OCI-LY7 (cell line): ENCODE results near the gene TMEM18. TPM values are rescaled to one million over a fixed set of nuclear protein-coding genes. Genes with fewer than 3 reads are reported as not detected.

Source experiments
- BruUV-seq: library from RNA; stranded (reverse); fragments of 400-500 nt; replicated peaks from 2 replicates; lab custom pipeline; 2021; lab: Mats Ljungman, UMichigan
- CTCF ChIA-PET: fragments of 300-600 bp; sonication (Branson Sonifier 250); formaldehyde crosslinking; loops from one replicate; lab custom pipeline; 2022; ENCODE audit warnings: antibody characterized with exemption; ENCODE audit not compliant: unreplicated experiment; lab: Charles Lee
- POLR2A ChIA-PET: fragments of 300-600 bp; sonication (Branson Sonifier 250); formaldehyde crosslinking; loops from one replicate; lab custom pipeline; 2022; ENCODE audit warnings: antibody characterized with exemption; lab: Charles Lee
- DNase-seq: peaks from one replicate; pipeline ENCODE4 v3.0.0-alpha.2; 2015; ENCODE audit warnings: low spot score
- H2AFZ ChIP-seq: fragments of 200-600 bp; sonication (generic), shearing (Covaris generic); 2 replicates; pipeline ENCODE4 v1.6.1; 2014; ENCODE audit warnings: mild to moderate bottlenecking, antibody characterized with exemption, low read length, moderate library complexity
- H3K27ac ChIP-seq: fragments of 200-600 bp; sonication (generic); 2 replicates; pipeline ENCODE4 v1.5.1; 2014; ENCODE audit warnings: mixed run types, low read depth, mild to moderate bottlenecking, moderate library complexity, low read length, inconsistent platforms; ENCODE audit not compliant: poor library complexity, severe bottlenecking
- H3K36me3 ChIP-seq: fragments of 200-600 bp; sonication (generic); 2 replicates; pipeline ENCODE4 v1.6.1; 2014; ENCODE audit warnings: mild to moderate bottlenecking, antibody characterized with exemption, low read length, moderate library complexity, mixed read lengths; ENCODE audit not compliant: insufficient read depth
- H3K4me1 ChIP-seq: fragments of 200-600 bp; sonication (generic); 2 replicates; pipeline ENCODE4 v1.5.1; 2014; ENCODE audit warnings: mild to moderate bottlenecking, low read length; ENCODE audit not compliant: insufficient read depth, poor library complexity, severe bottlenecking
- H3K4me2 ChIP-seq: fragments of 200-600 bp; sonication (generic); 2 replicates; pipeline ENCODE4 v1.6.1; 2014; ENCODE audit warnings: mild to moderate bottlenecking, low read length
- H3K4me3 ChIP-seq: fragments of 200-600 bp; sonication (generic); 2 replicates; pipeline ENCODE4 v1.5.1; 2014; ENCODE audit warnings: mild to moderate bottlenecking, low read depth, low read length; ENCODE audit not compliant: poor library complexity, severe bottlenecking
- H3K79me2 ChIP-seq: fragments of 200-600 bp; sonication (generic); 2 replicates; pipeline ENCODE4 v1.6.1; 2016; ENCODE audit warnings: low read depth, mild to moderate bottlenecking, low read length, moderate library complexity, mixed read lengths; ENCODE audit not compliant: insufficient read depth
- H3K9me2 ChIP-seq: fragments of 200-600 bp; sonication (generic); 2 replicates; pipeline ENCODE4 v1.6.1; 2016; ENCODE audit warnings: mild to moderate bottlenecking, low read length, mixed read lengths; ENCODE audit not compliant: insufficient read depth
- H3K9me3 ChIP-seq: fragments of 200-600 bp; sonication (generic); 2 replicates; pipeline ENCODE4 v1.6.1; 2014; ENCODE audit warnings: mild to moderate bottlenecking, mixed run types, low read length, mixed read lengths
- H4K20me1 ChIP-seq: fragments of 200-600 bp; sonication (generic); 2 replicates; pipeline ENCODE4 v1.6.1; 2014; ENCODE audit warnings: mild to moderate bottlenecking, antibody characterized with exemption, low read length, moderate library complexity, mixed read lengths; ENCODE audit not compliant: insufficient read depth
- EZH2phosphoT487 ChIP-seq: fragments of 200-600 bp; sonication (generic); IDR thresholded peaks from 2 replicates; pipeline ENCODE4 v1.6.1; 2018; ENCODE audit warnings: low read depth, borderline replicate concordance, mild to moderate bottlenecking, mixed run types, antibody characterized with exemption, low read length, moderate library complexity, mixed read lengths
- intact Hi-C: fragments of 100-400 bp; cut with micrococcal nuclease; formaldehyde crosslinking; loops from one replicate; pipeline ENCODE4 v1.10.0; 2022; ENCODE audit not compliant: unreplicated experiment
- total RNA-seq, 2 experiments: library from RNA; depleted of rRNA in 1 of 2; stranded (reverse); fragments of >200 nt in 1 of 2; shearing (Covaris generic) in 1 of 2; gene quantifications; 2 replicates each; pipeline ENCODE4 v1.2.3, GENCODE V29; 2014 to 2022
- TF ChIP-seq, protein P1 (sequence below): fragments of 200-600 bp; sonication (generic); conservative IDR thresholded peaks from 2 replicates; pipeline ENCODE4 v1.5.1; 2014; ENCODE audit warnings: mild to moderate bottlenecking, antibody characterized with exemption, low read length, moderate library complexity, mixed read lengths

TMEM18 gene
- total RNA-seq, 2 experiments from 2014 or later: 18.2 to 31.1 TPM

GRCh38 chr2:682226-682625 lies 5.0 kb upstream of the TMEM18 start:
- H3K79me2 ChIP-seq: peaks cover 8% of the 10 kb centered on the region; the same call in 1 of the 2 replicates
- ChIA-PET POLR2A (no interaction called here), CTCF (no interaction called here)

GRCh38 chr2:681312-681711 lies 4.1 kb upstream of the TMEM18 start:
- peaks cover 24% of the 10 kb centered on the region; the same call in 1 of the 2 replicates for H3K9me3 ChIP-seq
- H3K4me3 ChIP-seq: no peak overlapping the region
- H3K36me3 ChIP-seq: 0 out of 2 replicates have a peak, but pooled peaks cover 4% of the 10 kb centered on the region
- BruUV-seq: no TSS peak
- ChIA-PET POLR2A (no interaction called here), CTCF (no interaction called here)
- no peak overlapping the region for H3K4me2 ChIP-seq
- TF ChIP-seq, protein P1, sequence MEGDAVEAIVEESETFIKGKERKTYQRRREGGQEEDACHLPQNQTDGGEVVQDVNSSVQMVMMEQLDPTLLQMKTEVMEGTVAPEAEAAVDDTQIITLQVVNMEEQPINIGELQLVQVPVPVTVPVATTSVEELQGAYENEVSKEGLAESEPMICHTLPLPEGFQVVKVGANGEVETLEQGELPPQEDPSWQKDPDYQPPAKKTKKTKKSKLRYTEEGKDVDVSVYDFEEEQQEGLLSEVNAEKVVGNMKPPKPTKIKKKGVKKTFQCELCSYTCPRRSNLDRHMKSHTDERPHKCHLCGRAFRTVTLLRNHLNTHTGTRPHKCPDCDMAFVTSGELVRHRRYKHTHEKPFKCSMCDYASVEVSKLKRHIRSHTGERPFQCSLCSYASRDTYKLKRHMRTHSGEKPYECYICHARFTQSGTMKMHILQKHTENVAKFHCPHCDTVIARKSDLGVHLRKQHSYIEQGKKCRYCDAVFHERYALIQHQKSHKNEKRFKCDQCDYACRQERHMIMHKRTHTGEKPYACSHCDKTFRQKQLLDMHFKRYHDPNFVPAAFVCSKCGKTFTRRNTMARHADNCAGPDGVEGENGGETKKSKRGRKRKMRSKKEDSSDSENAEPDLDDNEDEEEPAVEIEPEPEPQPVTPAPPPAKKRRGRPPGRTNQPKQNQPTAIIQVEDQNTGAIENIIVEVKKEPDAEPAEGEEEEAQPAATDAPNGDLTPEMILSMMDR: no peak
- no peak for TF ChIP-seq EZH2phosphoT487
- intact Hi-C loops: no loop called here
- H4K20me1 ChIP-seq: no peaks in the 10 kb centered on the region
- H3K9me2 ChIP-seq: no peaks in the 10 kb centered on the region
- no peak overlapping the region for H3K27ac ChIP-seq
- no peak overlapping the region for H2AFZ ChIP-seq
- peaks cover 12% of the 10 kb centered on the region for H3K4me1 ChIP-seq
- H3K79me2 ChIP-seq: peaks cover 9% of the 10 kb centered on the region; the same call in 1 of the 2 replicates
- DNase-seq: no peak

More at GRCh38 chr2:682226-682625, 5.0 kb upstream of the TMEM18 start:
- intact Hi-C loops: no loop called here
- 0 out of 2 replicates have a peak, but pooled peaks cover 4% of the 10 kb centered on the region for H3K36me3 ChIP-seq
- H4K20me1 ChIP-seq: no peaks in the 10 kb centered on the region
- peaks cover 12% of the 10 kb centered on the region for H3K4me1 ChIP-seq
- no peaks in the 10 kb centered on the region for H3K9me2 ChIP-seq
- no peak overlapping the region for H3K4me3 ChIP-seq
- H3K27ac ChIP-seq: no peak overlapping the region
- TF ChIP-seq, protein P1: no peak
- no peak for TF ChIP-seq EZH2phosphoT487
- H3K9me3 ChIP-seq: peaks cover 33% of the 10 kb centered on the region; the same call in 1 of the 2 replicates
- H2AFZ ChIP-seq: no peak overlapping the region
- BruUV-seq: no TSS peak
- DNase-seq: no peak
- H3K4me2 ChIP-seq: no peak overlapping the region

GRCh38 chr2:680496-680895 lies 3.3 kb upstream of the TMEM18 start:
- H3K4me1 ChIP-seq: peaks cover 18% of the 10 kb centered on the region
- H2AFZ ChIP-seq: no peak overlapping the region
- no peak overlapping the region for H3K4me2 ChIP-seq
- no TSS peak for BruUV-seq
- H3K36me3 ChIP-seq: peaks cover 8% of the 10 kb centered on the region; the same call in 1 of the 2 replicates
- POLR2A ChIA-PET: no interaction called here
- DNase-seq: no peak
- intact Hi-C loops: no loop called here
- peaks cover 18% of the 10 kb centered on the region; the same call in 1 of the 2 replicates for H3K79me2 ChIP-seq
- no peak overlapping the region for H3K4me3 ChIP-seq
- peaks cover 16% of the 10 kb centered on the region; the same call in 1 of the 2 replicates for H3K9me3 ChIP-seq
- TF ChIP-seq, protein P1: no peak
- TF ChIP-seq EZH2phosphoT487: no peak
- CTCF ChIA-PET: no interaction called here
- H4K20me1 ChIP-seq: peaks cover 7% of the 10 kb centered on the region; the same call in 1 of the 2 replicates
- H3K27ac ChIP-seq: no peak overlapping the region
- no peaks in the 10 kb centered on the region for H3K9me2 ChIP-seq
